Activated CD4-positive, alpha-beta T cell treated with anti-CD3 and anti-CD28 coated beads for 36 hours (primary cell): ENCODE measurements around the gene CHCHD1. TPM values are rescaled to one million over a fixed set of nuclear protein-coding genes. Genes with fewer than 3 reads are reported as not detected.
A peak's percentile ranks its signal among the peaks of the same experiment; 100 is the strongest.
"Not testable (repeated sequence)": the region's sequence is repeated elsewhere in the genome, so short reads cannot be mapped to it uniquely, and the experiment has no call there.

ENCODE experiments used
- ATAC-seq: fragments of 200-7000 bp; cut with Tn5 transposase; one replicate; pipeline ENCODE4 v1.10.0; 2021; ENCODE audit warnings: mild to moderate bottlenecking, moderate library complexity
- CTCF ChIA-PET: fragments of 350-600 bp; sonication (Branson Sonifier 250); formaldehyde crosslinking; loops from one replicate; lab custom pipeline; 2021; ENCODE audit warnings: antibody characterized with exemption; lab: Charles Lee
- POLR2A ChIA-PET: fragments of 350-600 bp; sonication (Branson Sonifier 250); formaldehyde crosslinking; loops from one replicate; lab custom pipeline; 2021; ENCODE audit warnings: antibody characterized with exemption, inconsistent platforms; lab: Charles Lee
- DNase-seq: peaks from one replicate; pipeline ENCODE4 v3.0.0-alpha.2; 2020
- H3K27ac Mint-ChIP-seq: one replicate; pipeline ENCODE4 v1.8.0; 2021; ENCODE audit warnings: mixed read lengths
- H3K27me3 Mint-ChIP-seq: one replicate; pipeline ENCODE4 v1.8.0; 2021; ENCODE audit warnings: mixed read lengths
- H3K36me3 Mint-ChIP-seq: one replicate; pipeline ENCODE4 v1.8.0; 2021; ENCODE audit warnings: low read depth, mixed read lengths
- H3K4me1 Mint-ChIP-seq: one replicate; pipeline ENCODE4 v1.8.0; 2021; ENCODE audit warnings: mixed read lengths
- H3K4me3 Mint-ChIP-seq: one replicate; pipeline ENCODE4 v1.8.0; 2021; ENCODE audit warnings: mild to moderate bottlenecking, moderate library complexity, mixed read lengths
- H3K9me3 Mint-ChIP-seq: one replicate; pipeline ENCODE4 v1.8.0; 2021; ENCODE audit warnings: low read depth, mixed read lengths
- intact Hi-C, 2 experiments: fragments of 100-400 bp; cut with DNase I in 1 of 2; cut with micrococcal nuclease in 1 of 2; formaldehyde crosslinking; loops; one replicate each; pipeline versions ENCODE4 v1.14.2 to v1.15.1; 2022 to 2024; cut with DNase I, micrococcal nuclease
- total RNA-seq, 2 experiments: library from RNA; stranded (reverse); gene quantifications; one replicate each; pipeline ENCODE4 v1.2.3, GENCODE V29; 2021

The CHCHD1 gene
- total RNA-seq, 2 experiments from 2014 or later: 12.7 to 37.1 TPM

DNA sequence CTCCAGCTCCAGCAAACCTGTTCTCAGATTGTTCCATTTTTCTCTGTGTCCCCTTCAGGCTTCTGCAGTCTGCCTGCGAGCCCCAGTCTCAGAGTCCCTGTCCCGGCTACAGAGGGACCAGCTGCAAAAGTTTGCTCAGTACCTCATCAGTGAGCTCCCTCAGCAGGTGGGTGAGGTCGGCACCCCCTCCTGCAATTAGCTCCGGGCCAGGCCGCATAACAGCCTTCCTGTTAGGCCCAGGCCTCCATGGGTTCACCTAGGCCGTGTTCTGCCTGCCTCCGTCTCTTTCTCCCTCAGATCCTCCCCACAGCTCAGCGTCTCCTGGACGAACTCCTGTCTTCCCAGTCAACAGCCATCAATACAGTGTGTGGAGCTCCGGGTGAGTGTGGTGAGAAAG, 7.8 kb downstream of the CHCHD1 start:
- ChIA-PET POLR2A (no interaction called here), CTCF (interaction anchor here (0.6 kb wide), 1 partner anchor 90 kb away, joined by 3 read pairs; no protein-coding TSS in a partner anchor)
- intact Hi-C loops: loop anchor here in 1 of 2 experiments (5.0 to 10.0 kb wide), 3 partner anchors 622 to 1443 kb away; partner anchors contain the start of genes ECD, FAM149B1 and SAMD8
- DNase-seq: no peak
- H3K4me1 Mint-ChIP-seq: peaks cover 19% of the 10 kb centered on the region
- no peaks in the 10 kb centered on the region for H3K27me3 Mint-ChIP-seq
- ATAC-seq: no peak
- peaks cover 29% of the 10 kb centered on the region for H3K36me3 Mint-ChIP-seq
- no peak overlapping the region for H3K27ac Mint-ChIP-seq
- H3K9me3 Mint-ChIP-seq: no peaks in the 10 kb centered on the region
- no peak overlapping the region for H3K4me3 Mint-ChIP-seq

DNA sequence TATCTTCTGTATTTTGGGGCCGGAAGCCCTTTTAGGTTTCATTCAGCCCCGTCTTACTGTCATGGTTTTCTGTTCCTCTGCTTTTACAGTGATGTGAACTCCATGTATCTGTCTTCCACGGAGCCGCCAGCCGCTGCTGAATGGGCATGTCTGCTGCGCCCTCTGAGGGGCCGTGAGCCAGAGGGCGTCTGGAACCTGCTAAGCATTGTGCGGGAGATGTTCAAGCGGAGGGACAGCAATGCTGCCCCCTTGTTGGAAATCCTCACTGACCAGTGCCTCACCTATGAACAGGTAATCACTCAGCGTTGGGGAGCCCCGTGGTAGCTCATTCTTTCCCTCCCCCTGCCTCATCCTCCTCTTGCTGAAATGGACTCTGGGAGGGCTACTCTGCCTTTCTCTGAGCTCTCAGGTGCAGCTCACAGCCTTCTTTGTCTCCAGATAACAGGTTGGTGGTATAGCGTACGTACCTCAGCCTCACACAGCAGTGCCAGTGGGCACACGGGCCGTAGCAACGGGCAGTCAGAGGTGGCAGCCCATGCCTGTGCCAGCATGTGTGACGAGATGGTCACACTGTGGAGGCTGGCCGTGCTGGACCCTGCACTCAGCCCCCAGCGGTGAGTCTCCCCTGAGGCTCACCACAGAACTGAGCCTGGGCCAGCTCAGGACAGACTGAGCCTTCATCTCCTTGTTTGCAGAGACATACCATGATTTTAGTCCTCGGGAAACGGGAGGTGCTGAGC, 9.2 kb downstream of the CHCHD1 start:
- no peak overlapping the region for H3K4me3 Mint-ChIP-seq
- ATAC-seq (no peak), DNase-seq (no peak)
- no peak overlapping the region for H3K27ac Mint-ChIP-seq
- H3K9me3 Mint-ChIP-seq: no peaks in the 10 kb centered on the region
- ChIA-PET POLR2A (interaction anchor here (0.7 kb wide), 2 partner anchors 9 to 60 kb away, joined by 3 read pairs; partner anchors contain the start of gene CHCHD1), CTCF (no interaction called here)
- intact Hi-C loops: no loop called here
- H3K27me3 Mint-ChIP-seq: no peaks in the 10 kb centered on the region
- H3K36me3 Mint-ChIP-seq: peaks cover 33% of the 10 kb centered on the region
- H3K4me1 Mint-ChIP-seq: peaks cover 15% of the 10 kb centered on the region

DNA sequence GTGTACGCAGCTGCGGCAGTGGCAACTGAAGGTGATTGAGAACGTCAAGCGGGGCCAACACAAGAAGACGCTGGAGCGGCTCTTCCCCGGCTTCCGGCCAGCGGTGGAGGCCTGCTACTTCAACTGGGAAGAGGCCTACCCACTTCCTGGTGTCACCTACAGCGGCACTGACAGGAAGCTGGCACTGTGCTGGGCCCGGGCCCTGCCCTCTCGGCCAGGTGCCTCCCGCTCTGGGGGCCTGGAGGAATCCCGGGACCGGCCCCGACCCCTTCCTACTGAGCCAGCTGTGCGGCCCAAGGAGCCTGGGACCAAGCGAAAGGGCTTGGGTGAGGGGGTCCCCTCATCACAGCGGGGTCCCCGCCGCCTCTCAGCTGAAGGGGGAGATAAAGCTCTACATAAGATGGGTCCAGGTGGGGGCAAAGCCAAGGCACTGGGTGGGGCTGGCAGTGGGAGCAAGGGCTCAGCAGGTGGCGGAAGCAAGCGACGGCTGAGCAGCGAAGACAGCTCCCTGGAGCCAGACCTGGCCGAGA, 10.1 kb downstream of the CHCHD1 start:
- H3K4me1 Mint-ChIP-seq: peaks cover 8% of the 10 kb centered on the region
- no peaks in the 10 kb centered on the region for H3K9me3 Mint-ChIP-seq
- H3K36me3 Mint-ChIP-seq: peaks cover 38% of the 10 kb centered on the region
- H3K27me3 Mint-ChIP-seq: no peaks in the 10 kb centered on the region
- intact Hi-C loops: no loop called here
- DNase-seq (no peak), ATAC-seq (no peak)
- CTCF ChIA-PET: no interaction called here
- no peak overlapping the region for H3K27ac Mint-ChIP-seq
- no peak overlapping the region for H3K4me3 Mint-ChIP-seq
- POLR2A ChIA-PET: interaction anchor here (0.7 kb wide), 1 partner anchor 60 kb away, joined by 3 read pairs; no protein-coding TSS in a partner anchor

DNA sequence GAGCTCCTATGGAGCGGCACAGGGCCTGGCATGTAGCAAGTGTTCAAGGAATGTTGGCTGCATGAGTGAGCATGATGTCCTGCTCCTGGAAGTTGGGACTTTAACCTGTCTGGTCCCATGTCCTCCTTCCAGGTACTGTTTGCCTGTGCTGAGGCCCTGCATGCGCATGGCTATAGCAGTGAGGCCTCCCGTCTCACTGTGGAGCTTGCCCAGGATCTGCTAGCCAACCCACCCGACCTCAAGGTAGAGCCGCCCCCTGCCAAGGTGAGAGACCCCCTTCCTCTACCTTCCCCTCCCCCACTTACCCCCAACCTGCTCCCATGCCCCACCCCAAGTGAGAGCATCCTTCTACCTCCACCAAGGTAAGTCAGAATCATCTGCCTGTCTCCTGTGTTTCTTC, 11.6 kb downstream of the CHCHD1 start:
- DNase-seq (no peak), ATAC-seq (no peak)
- Mint-ChIP-seq H3K27me3 (no peaks in the 10 kb centered on the region), H3K4me3 (no peak overlapping the region), H3K36me3 (peaks cover 43% of the 10 kb centered on the region), H3K27ac (no peak overlapping the region), H3K4me1 (no peaks in the 10 kb centered on the region), H3K9me3 (no peaks in the 10 kb centered on the region)
- ChIA-PET POLR2A (interaction anchor here (0.7 kb wide), 1 partner anchor 16 kb away, joined by 3 read pairs; no protein-coding TSS in a partner anchor), CTCF (no interaction called here)
- intact Hi-C loops: no loop called here

DNA sequence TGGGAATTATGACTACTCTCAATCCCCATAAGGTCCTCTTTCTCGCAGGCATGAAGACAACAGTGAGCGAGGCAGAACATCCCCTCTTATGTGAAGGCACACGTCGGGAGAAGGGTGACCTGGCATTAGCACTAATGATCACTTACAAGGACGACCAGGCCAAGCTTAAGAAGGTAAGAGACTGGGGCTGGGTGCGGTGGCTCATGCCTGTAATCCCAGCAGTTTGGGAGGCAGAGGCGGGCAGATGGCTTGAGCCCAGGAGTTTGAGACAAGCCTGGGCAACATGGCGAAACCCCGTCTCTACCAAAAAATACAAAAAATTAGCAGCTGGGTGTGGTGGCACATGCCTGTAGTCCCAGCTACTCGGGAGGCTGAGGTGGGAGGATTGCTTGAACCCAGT, 13.6 kb downstream of the CHCHD1 start:
- DNase-seq, POLR2A ChIA-PET, H3K4me1 Mint-ChIP-seq, H3K27ac Mint-ChIP-seq, ATAC-seq, intact Hi-C loops, H3K9me3 Mint-ChIP-seq, H3K27me3 Mint-ChIP-seq, CTCF ChIA-PET, H3K4me3 Mint-ChIP-seq: not testable (repeated sequence)
- H3K36me3 Mint-ChIP-seq: peaks cover 34% of the 10 kb centered on the region

DNA sequence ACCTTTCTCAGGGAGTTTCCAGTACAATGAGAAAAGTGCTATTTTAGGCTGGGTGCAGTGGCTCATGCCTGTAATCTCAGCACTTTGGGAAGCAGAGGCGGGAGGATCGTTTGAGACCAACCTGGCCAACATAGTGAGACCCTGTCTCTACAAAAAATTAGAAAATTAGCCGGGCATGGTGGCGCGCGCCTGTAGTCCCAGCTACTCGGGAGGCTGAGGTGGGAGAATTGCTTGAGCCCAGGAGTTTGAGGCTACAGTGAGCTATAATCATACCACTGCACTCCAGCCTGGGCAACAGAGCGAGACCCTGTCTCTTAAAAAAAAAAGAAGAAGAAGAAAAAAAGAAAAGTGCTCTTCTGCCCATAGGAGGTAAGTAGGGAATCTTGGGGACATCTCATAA, 14.2 kb downstream of the CHCHD1 start:
- DNase-seq, H3K27ac Mint-ChIP-seq, H3K4me1 Mint-ChIP-seq, H3K4me3 Mint-ChIP-seq, H3K9me3 Mint-ChIP-seq, intact Hi-C loops, ATAC-seq, CTCF ChIA-PET, H3K27me3 Mint-ChIP-seq, POLR2A ChIA-PET: not testable (repeated sequence)
- peaks cover 30% of the 10 kb centered on the region for H3K36me3 Mint-ChIP-seq

DNA sequence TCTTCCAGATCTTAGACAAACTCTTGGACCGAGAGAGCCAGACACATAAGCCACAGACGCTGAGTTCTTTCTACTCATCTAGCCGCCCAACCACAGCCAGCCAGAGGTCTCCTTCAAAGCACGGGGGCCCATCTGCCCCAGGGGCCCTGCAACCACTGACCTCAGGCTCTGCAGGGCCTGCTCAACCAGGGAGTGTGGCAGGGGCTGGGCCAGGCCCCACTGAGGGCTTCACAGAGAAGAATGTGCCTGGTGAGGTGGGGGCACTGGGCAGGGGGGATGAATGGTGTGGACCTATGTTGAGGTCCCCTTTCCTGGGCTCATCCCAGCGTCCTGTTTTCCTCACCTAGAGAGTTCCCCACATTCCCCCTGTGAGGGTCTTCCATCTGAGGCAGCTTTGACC, 14.9 kb downstream of the CHCHD1 start:
- Mint-ChIP-seq H3K27ac (peak overlapping the region; percentile 14), H3K4me1 (no peaks in the 10 kb centered on the region), H3K27me3 (no peaks in the 10 kb centered on the region), H3K36me3 (peaks cover 25% of the 10 kb centered on the region), H3K4me3 (no peak overlapping the region), H3K9me3 (no peaks in the 10 kb centered on the region)
- ATAC-seq (no peak), DNase-seq (no peak)
- ChIA-PET CTCF (no interaction called here), POLR2A (no interaction called here)
- intact Hi-C loops: no loop called here

DNA sequence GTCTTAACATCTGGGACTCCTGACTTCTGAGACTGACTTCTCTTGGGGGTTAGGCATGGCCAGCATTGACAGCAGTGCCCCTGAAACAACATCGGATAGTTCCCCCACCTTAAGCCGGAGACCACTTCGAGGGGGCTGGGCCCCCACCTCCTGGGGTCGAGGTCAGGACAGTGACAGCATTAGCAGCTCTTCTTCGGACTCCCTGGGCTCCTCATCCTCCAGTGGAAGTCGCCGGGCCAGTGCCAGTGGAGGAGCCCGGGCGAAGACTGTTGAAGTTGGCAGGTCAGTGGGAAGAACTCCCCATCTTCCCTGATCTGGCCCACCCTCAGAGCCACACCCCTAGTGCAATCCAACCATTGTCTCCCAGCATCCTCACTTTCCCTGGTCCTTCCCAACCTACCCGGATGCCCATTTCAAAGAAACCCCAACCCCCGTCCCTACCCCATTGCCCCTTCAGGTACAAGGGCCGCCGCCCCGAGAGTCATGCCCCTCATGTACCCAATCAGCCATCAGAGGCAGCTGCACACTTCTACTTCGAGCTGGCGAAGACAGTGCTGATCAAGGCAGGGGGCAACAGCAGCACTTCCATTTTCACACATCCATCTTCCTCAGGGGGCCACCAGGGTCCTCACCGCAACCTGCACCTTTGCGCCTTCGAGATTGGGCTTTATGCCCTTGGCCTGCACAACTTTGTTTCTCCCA, 15.6 kb downstream of the CHCHD1 start:
- no peaks in the 10 kb centered on the region for H3K4me1 Mint-ChIP-seq
- POLR2A ChIA-PET: interaction anchor here (1.3 kb wide), 1 partner anchor 12 kb away, joined by 3 read pairs; the partner anchor contains the start of gene ZSWIM8
- H3K36me3 Mint-ChIP-seq: peaks cover 29% of the 10 kb centered on the region

DNA sequence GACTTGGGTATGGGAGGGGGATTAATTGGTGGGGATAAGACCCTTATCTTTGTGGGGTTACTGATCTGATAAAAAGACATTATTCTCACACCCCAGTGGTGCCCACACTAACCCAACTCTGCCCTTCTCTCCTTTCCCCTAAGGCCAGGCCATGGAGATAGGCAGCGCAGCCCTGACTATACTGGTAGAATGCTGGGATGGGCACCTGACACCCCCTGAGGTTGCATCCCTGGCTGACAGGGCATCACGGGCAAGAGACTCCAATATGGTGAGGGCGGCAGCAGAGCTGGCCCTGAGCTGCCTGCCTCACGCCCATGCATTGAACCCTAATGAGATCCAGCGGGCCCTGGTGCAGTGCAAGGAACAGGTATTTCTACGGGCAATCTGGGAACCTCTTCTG, 16.2 kb downstream of the CHCHD1 start:
- H3K4me1 Mint-ChIP-seq: no peaks in the 10 kb centered on the region
- H3K4me3 Mint-ChIP-seq: no peak overlapping the region
- no peaks in the 10 kb centered on the region for H3K9me3 Mint-ChIP-seq
- intact Hi-C loops: no loop called here
- H3K27ac Mint-ChIP-seq: no peak overlapping the region
- DNase-seq (no peak), ATAC-seq (no peak)
- no peaks in the 10 kb centered on the region for H3K27me3 Mint-ChIP-seq
- peaks cover 33% of the 10 kb centered on the region for H3K36me3 Mint-ChIP-seq
- ChIA-PET CTCF (no interaction called here), POLR2A (interaction anchor here (1.3 to 1.4 kb wide), 2 partner anchors 11 to 12 kb away, joined by 3 to 4 read pairs; partner anchors contain the start of gene ZSWIM8)

More for the DNA sequence above, 15.6 kb downstream of the CHCHD1 start:
- Mint-ChIP-seq H3K4me3 (no peak overlapping the region), H3K27ac (no peak overlapping the region), H3K27me3 (no peaks in the 10 kb centered on the region), H3K9me3 (no peaks in the 10 kb centered on the region)
- ATAC-seq (no peak), DNase-seq (no peak)
- intact Hi-C loops: no loop called here
- CTCF ChIA-PET: no interaction called here

DNA sequence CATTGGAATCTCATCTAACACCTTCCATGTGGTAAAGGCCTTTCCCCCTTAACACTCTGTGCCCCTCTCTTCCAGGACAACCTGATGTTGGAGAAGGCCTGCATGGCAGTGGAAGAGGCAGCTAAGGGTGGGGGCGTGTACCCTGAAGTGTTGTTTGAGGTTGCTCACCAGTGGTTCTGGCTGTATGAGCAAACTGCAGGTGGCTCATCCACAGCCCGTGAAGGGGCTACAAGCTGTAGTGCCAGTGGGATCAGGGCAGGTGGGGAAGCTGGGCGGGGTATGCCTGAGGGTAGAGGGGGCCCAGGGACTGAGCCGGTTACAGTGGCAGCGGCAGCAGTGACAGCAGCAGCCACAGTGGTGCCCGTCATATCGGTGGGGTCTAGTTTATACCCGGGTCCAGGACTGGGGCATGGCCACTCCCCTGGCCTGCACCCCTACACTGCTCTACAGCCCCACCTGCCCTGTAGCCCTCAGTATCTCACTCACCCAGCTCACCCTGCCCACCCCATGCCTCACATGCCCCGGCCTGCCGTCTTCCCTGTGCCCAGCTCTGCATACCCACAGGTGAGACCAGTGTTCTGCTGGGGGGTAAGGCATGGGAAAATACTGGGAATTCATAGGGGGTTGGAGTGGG, 17.2 kb downstream of the CHCHD1 start:
- DNase-seq (no peak), ATAC-seq (no peak)
- ChIA-PET POLR2A (interaction anchor here (1.3 to 1.4 kb wide), 2 partner anchors 10 to 13 kb away, joined by 3 to 4 read pairs; partner anchors contain the start of gene ZSWIM8), CTCF (no interaction called here)
- H3K9me3 Mint-ChIP-seq: no peaks in the 10 kb centered on the region
- H3K27ac Mint-ChIP-seq: no peak overlapping the region
- H3K27me3 Mint-ChIP-seq: no peaks in the 10 kb centered on the region
- H3K36me3 Mint-ChIP-seq: peaks cover 38% of the 10 kb centered on the region
- H3K4me3 Mint-ChIP-seq: no peak overlapping the region
- intact Hi-C loops: no loop called here
- peaks cover 7% of the 10 kb centered on the region for H3K4me1 Mint-ChIP-seq

DNA sequence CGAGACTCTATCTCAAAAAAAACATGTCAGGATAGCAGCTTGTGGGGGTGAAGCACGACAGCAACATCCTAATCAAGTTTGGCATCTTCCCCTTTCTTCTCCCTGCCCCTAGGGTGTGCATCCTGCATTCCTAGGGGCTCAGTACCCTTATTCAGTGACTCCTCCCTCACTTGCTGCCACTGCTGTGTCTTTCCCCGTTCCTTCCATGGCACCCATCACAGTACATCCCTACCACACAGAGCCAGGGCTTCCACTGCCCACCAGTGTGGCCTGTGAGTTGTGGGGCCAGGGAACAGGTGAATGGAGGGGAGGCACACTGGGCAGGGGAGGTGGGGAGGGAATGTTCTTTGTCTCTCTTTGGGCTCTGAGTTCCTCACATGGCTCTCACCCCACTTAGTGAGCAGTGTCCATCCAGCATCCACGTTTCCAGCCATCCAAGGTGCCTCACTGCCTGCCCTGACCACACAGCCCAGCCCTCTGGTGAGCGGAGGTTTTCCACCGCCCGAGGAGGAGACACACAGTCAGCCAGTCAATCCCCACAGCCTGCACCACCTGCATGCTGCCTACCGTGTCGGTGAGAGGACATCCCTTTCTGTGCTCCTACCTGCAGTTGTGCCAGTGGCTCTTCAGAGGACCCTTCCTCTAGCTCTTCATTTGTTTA, 18.2 kb downstream of the CHCHD1 start:
- POLR2A ChIA-PET: interaction anchor here (1.0 to 1.9 kb wide), 2 partner anchors 10 to 29 kb away, joined by 3 to 7 read pairs; no protein-coding TSS in a partner anchor
- Mint-ChIP-seq H3K27ac (no peak overlapping the region), H3K36me3 (peaks cover 39% of the 10 kb centered on the region), H3K27me3 (no peaks in the 10 kb centered on the region), H3K9me3 (no peaks in the 10 kb centered on the region), H3K4me3 (no peak overlapping the region), H3K4me1 (peaks cover 10% of the 10 kb centered on the region)
- DNase-seq (no peak), ATAC-seq (no peak)
- intact Hi-C loops: no loop called here
- CTCF ChIA-PET: no interaction called here
